ENCODE measurements around the gene TRAM2. TPM values are rescaled to one million over a fixed set of nuclear protein-coding genes. Genes with fewer than 3 reads are reported as not detected.

The TRAM2 gene
- total RNA-seq, 1 experiment from 2014 or later, result 21.3 TPM

DNA sequence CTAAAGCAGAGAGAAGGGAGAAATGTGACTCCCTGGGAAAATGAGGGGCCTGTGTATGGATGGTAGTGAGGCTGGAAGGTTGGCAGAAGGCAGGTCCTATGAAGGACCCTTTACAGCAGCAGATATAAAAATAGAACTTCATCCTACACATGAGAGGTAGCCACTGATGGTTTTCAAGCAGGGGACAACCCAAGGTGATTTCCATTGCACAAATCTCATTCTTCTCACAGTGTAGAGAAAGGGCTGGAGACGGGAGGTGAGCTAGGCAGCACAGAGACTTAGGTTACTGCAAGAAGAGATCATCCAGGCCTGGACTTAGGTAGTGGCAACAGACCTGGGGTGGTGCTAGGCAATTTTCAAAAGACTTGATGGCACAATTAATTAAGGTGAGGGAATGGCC, 30.7 kb downstream of the TRAM2 start:
- H2AFZ ChIP-seq (ENCODE audit: low read depth, low read length, poor library complexity, severe bottlenecking), result no peak overlapping the region
- H3K4me2 ChIP-seq (ENCODE audit: low read length), result no peak overlapping the region
- BruUV-seq (replicated peaks), result no TSS peak
- POLR2A ChIA-PET, result no interaction called here
- peaks cover 48% of the 10 kb centered on the region for H3K79me2 ChIP-seq (ENCODE audit: insufficient read depth, low read length)
- DNase-seq (ENCODE audit: low read depth, low spot score) (no peak), ATAC-seq (no peak)
- no peak overlapping the region for H3K27ac ChIP-seq (ENCODE audit: low read depth, low read length)
- H3K9me3 ChIP-seq (ENCODE audit: control insufficient read depth in 1 of 2, insufficient read depth in 1 of 2, low read depth in 1 of 2, low read length in 2 of 2), result no peaks in the 10 kb centered on the region
- no peaks in the 10 kb centered on the region for H3K9me2 ChIP-seq (ENCODE audit: insufficient read depth)
- TF ChIP-seq RAD21 (IDR thresholded peaks at IDR 0.05; ENCODE audit: low read depth), result no peak
- no peak for TF ChIP-seq YY1 (IDR thresholded peaks at IDR 0.05; ENCODE audit: extremely low read depth, insufficient replicate concordance, low read depth, low read length)
- no peak for TF ChIP-seq ZFX (IDR thresholded peaks at IDR 0.05)
- no peak for TF ChIP-seq SRF (IDR thresholded peaks at IDR 0.05; ENCODE audit: low read depth)
- no peak for TF ChIP-seq ELF1 (IDR thresholded peaks at IDR 0.05; ENCODE audit: borderline replicate concordance, low read depth)
- TF ChIP-seq, protein P1, sequence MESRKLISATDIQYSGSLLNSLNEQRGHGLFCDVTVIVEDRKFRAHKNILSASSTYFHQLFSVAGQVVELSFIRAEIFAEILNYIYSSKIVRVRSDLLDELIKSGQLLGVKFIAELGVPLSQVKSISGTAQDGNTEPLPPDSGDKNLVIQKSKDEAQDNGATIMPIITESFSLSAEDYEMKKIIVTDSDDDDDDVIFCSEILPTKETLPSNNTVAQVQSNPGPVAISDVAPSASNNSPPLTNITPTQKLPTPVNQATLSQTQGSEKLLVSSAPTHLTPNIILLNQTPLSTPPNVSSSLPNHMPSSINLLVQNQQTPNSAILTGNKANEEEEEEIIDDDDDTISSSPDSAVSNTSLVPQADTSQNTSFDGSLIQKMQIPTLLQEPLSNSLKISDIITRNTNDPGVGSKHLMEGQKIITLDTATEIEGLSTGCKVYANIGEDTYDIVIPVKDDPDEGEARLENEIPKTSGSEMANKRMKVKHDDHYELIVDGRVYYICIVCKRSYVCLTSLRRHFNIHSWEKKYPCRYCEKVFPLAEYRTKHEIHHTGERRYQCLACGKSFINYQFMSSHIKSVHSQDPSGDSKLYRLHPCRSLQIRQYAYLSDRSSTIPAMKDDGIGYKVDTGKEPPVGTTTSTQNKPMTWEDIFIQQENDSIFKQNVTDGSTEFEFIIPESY (IDR thresholded peaks at IDR 0.05; ENCODE audit: extremely low read depth, insufficient replicate concordance, low read length), result no peak
- TF ChIP-seq ZNF274 (IDR thresholded peaks at IDR 0.05; ENCODE audit: low read depth, low read length), result no peak
- TF ChIP-seq, protein P2, sequence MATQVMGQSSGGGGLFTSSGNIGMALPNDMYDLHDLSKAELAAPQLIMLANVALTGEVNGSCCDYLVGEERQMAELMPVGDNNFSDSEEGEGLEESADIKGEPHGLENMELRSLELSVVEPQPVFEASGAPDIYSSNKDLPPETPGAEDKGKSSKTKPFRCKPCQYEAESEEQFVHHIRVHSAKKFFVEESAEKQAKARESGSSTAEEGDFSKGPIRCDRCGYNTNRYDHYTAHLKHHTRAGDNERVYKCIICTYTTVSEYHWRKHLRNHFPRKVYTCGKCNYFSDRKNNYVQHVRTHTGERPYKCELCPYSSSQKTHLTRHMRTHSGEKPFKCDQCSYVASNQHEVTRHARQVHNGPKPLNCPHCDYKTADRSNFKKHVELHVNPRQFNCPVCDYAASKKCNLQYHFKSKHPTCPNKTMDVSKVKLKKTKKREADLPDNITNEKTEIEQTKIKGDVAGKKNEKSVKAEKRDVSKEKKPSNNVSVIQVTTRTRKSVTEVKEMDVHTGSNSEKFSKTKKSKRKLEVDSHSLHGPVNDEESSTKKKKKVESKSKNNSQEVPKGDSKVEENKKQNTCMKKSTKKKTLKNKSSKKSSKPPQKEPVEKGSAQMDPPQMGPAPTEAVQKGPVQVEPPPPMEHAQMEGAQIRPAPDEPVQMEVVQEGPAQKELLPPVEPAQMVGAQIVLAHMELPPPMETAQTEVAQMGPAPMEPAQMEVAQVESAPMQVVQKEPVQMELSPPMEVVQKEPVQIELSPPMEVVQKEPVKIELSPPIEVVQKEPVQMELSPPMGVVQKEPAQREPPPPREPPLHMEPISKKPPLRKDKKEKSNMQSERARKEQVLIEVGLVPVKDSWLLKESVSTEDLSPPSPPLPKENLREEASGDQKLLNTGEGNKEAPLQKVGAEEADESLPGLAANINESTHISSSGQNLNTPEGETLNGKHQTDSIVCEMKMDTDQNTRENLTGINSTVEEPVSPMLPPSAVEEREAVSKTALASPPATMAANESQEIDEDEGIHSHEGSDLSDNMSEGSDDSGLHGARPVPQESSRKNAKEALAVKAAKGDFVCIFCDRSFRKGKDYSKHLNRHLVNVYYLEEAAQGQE (IDR thresholded peaks at IDR 0.05; ENCODE audit: low read depth), result no peak
- no peak for TF ChIP-seq SIN3A (IDR thresholded peaks at IDR 0.05; ENCODE audit: low read depth)
- TF ChIP-seq, protein P3, sequence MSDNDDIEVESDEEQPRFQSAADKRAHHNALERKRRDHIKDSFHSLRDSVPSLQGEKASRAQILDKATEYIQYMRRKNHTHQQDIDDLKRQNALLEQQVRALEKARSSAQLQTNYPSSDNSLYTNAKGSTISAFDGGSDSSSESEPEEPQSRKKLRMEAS (IDR thresholded peaks at IDR 0.05), result no peak
- TF ChIP-seq POLR2AphosphoS5 (IDR thresholded peaks at IDR 0.05; ENCODE audit: low read depth, low read length), result no peak
- TF ChIP-seq POLR2A (IDR thresholded peaks at IDR 0.05; ENCODE audit: borderline replicate concordance, extremely low read depth, insufficient read depth, insufficient read length), result no peak
- no peak for TF ChIP-seq SP1 (IDR thresholded peaks at IDR 0.05; ENCODE audit: low read depth)
- no peak for TF ChIP-seq CEBPB (IDR thresholded peaks at IDR 0.05; ENCODE audit: low read depth)
- no peak for TF ChIP-seq EGR1 (IDR thresholded peaks at IDR 0.05; ENCODE audit: low read depth)
- TF ChIP-seq TCF7L2 (IDR thresholded peaks at IDR 0.05; ENCODE audit: borderline replicate concordance, extremely low read depth, insufficient read depth, insufficient read length), result no peak
- H3K27me3 ChIP-seq (ENCODE audit: insufficient read depth, low read length), result no peaks in the 10 kb centered on the region
- intact Hi-C loops (cut with micrococcal nuclease), result no loop called here
- H3K36me3 ChIP-seq (ENCODE audit: control insufficient read depth in 1 of 2, insufficient read depth in 2 of 2, low read length in 2 of 2), result no peaks in the 10 kb centered on the region
- CTCF ChIA-PET, result no interaction called here
- RAD21 ChIA-PET (ENCODE audit: low non-redundant PET in 1 of 2, low total read pairs in 2 of 2, uncharacterized antibody in 2 of 2, unreplicated experiment in 2 of 2), result no interaction called here
- H3K9ac ChIP-seq (ENCODE audit: low read length), result no peak overlapping the region
- H3K4me3 ChIP-seq (replicated peaks in 1 of 2; ENCODE audit: low read depth in 1 of 2, low read length in 2 of 2), result no peak overlapping the region
- H3K4me1 ChIP-seq (ENCODE audit: control insufficient read depth in 1 of 2, insufficient read depth in 2 of 2, low read length in 2 of 2), result peaks cover 12 to 29% of the 10 kb centered on the region in 2 experiments
- H4K20me1 ChIP-seq (ENCODE audit: insufficient read depth), result no peaks in the 10 kb centered on the region
